B cell (primary cell): ENCODE measurements around the gene MGAT5.

Experiments
- CTCF ChIP-seq: fragments of 200-600 bp; IDR thresholded peaks from one replicate; pipeline ENCODE4 v1.8.0; 2022; ENCODE audit warnings: antibody characterized with exemption, mild to moderate bottlenecking
- EZH2 ChIP-seq: IDR thresholded peaks from 2 replicates; pipeline ENCODE4 v1.6.1; 2012; ENCODE audit warnings: borderline replicate concordance, low read depth, mild to moderate bottlenecking, moderate library complexity, low read length; ENCODE audit not compliant: insufficient read depth, poor library complexity, severe bottlenecking

- TF ChIP-seq EZH2 (no peak), CTCF (no peak)
These were observed 143.4 kb downstream of the MGAT5 start for GRCh38 chr2:134397146-134397896.
